Smooth muscle cell (in vitro differentiated cells): ENCODE results near the gene SPTAN1. TPM values are rescaled to one million over a fixed set of nuclear protein-coding genes. Genes with fewer than 3 reads are reported as not detected.

ENCODE experiments used
- DNase-seq: peaks from one replicate; lab custom pipeline; 2025; ENCODE audit not compliant: unreplicated experiment; lab: John Stamatoyannopoulos, UW
- H2AFZ ChIP-seq: fragments of 200-600 bp; sonication (generic); 2 replicates; pipeline ENCODE4 v1.6.0; 2016; ENCODE audit warnings: antibody characterized with exemption, low read depth, mild to moderate bottlenecking
- H3F3A ChIP-seq: fragments of 200-600 bp; sonication (generic); 2 replicates; pipeline ENCODE4 v1.6.0; 2017; ENCODE audit warnings: antibody characterized with exemption, low read depth
- H3K27ac ChIP-seq: fragments of 200-600 bp; sonication (generic); 2 replicates; pipeline ENCODE4 v1.5.1; 2016; ENCODE audit warnings: low read depth, mild to moderate bottlenecking
- H3K27me3 ChIP-seq: fragments of 200-600 bp; sonication (generic); 2 replicates; pipeline ENCODE4 v1.6.1; 2016; ENCODE audit warnings: low read depth, mild to moderate bottlenecking
- H3K36me3 ChIP-seq: fragments of 200-600 bp; sonication (generic); 2 replicates; pipeline ENCODE4 v1.5.1; 2016; ENCODE audit warnings: low read depth
- H3K4me1 ChIP-seq: fragments of 200-600 bp; sonication (generic); 2 replicates; pipeline ENCODE4 v1.5.1; 2016; ENCODE audit warnings: low read depth
- H3K4me2 ChIP-seq: fragments of 200-600 bp; sonication (generic); 2 replicates; pipeline ENCODE4 v1.6.0; 2016; ENCODE audit warnings: mild to moderate bottlenecking
- H3K4me3 ChIP-seq: fragments of 200-600 bp; sonication (generic); 2 replicates; pipeline ENCODE4 v1.5.1; 2016; ENCODE audit warnings: mild to moderate bottlenecking
- H3K79me2 ChIP-seq: fragments of 200-600 bp; sonication (generic); 2 replicates; pipeline ENCODE4 v1.6.0; 2016; ENCODE audit warnings: low read depth, mild to moderate bottlenecking
- H3K9ac ChIP-seq: fragments of 200-600 bp; sonication (generic); 2 replicates; pipeline ENCODE4 v1.6.0; 2016; ENCODE audit warnings: low read depth
- H3K9me3 ChIP-seq: fragments of 200-600 bp; sonication (generic); replicated peaks from 2 replicates; pipeline ENCODE4 v1.5.1; 2016; ENCODE audit warnings: low read depth
- H4K20me1 ChIP-seq: fragments of 200-600 bp; sonication (generic); 2 replicates; pipeline ENCODE4 v1.6.0; 2016; ENCODE audit warnings: low read depth
- CTCF ChIP-seq: fragments of 200-600 bp; sonication (generic); IDR thresholded peaks from 2 replicates; pipeline ENCODE4 v1.5.1; 2017; ENCODE audit warnings: borderline replicate concordance, mild to moderate bottlenecking, antibody characterized with exemption; ENCODE audit not compliant: insufficient read depth, poor library complexity, severe bottlenecking
- WGBS: methylation state at CpG from one replicate; pipeline ENCODE4 v1.1.7; 2016; ENCODE audit warnings: low lambda C conversion rate; 5-methylcytosine and 5-hydroxymethylcytosine counted together
- polyA plus RNA-seq: library from polyadenylated mRNA; unstranded; fragments of >200 nt; fragmentation: Nextera tagmentation; extraction: Ambion mirVana; gene quantifications from 2 replicates; pipeline ENCODE4 v1.2.1, GENCODE V29; 2016
- total RNA-seq: library from RNA; depleted of rRNA; stranded (reverse); fragments of >200 nt; gene quantifications from 2 replicates; pipeline ENCODE4 v1.2.3, GENCODE V29; 2014

SPTAN1 gene
- total and polyA plus RNA-seq, 2 experiments from 2014 or later: 84.9 to 145 TPM

GRCh38 chr9:128548876-128549275, 3.5 kb upstream of the SPTAN1 start:
- TF ChIP-seq CTCF: no peak
- H3K36me3 ChIP-seq: no peaks in the 10 kb centered on the region
- H3K27ac ChIP-seq: no peak overlapping the region
- H3K9me3 ChIP-seq: no peaks in the 10 kb centered on the region
- no peak overlapping the region for H3K4me2 ChIP-seq
- H2AFZ ChIP-seq: no peak overlapping the region
- H3F3A ChIP-seq: peaks cover 16% of the 10 kb centered on the region
- peaks cover 23% of the 10 kb centered on the region for H3K4me1 ChIP-seq
- WGBS: 91% methylated on average over 7 of the region's 7 CpGs
- peaks cover 14% of the 10 kb centered on the region for H3K79me2 ChIP-seq
- no peak for DNase-seq
- H3K4me3 ChIP-seq: no peak overlapping the region
- H3K9ac ChIP-seq: no peak overlapping the region
- H3K27me3 ChIP-seq: no peaks in the 10 kb centered on the region
- peaks cover 11% of the 10 kb centered on the region for H4K20me1 ChIP-seq

- DNase-seq: no peak
- Histone ChIP-seq H3K79me2 (peaks cover 21% of the 10 kb centered on the region), H3F3A (peaks cover 16% of the 10 kb centered on the region), H3K36me3 (no peaks in the 10 kb centered on the region), H3K4me2 (peak overlapping the region; percentile 83), H4K20me1 (peaks cover 24% of the 10 kb centered on the region), H3K27ac (peak overlapping the region; percentile 71), H3K9me3 (no peaks in the 10 kb centered on the region), H2AFZ (no peak overlapping the region), H3K9ac (no peak overlapping the region), H3K27me3 (no peaks in the 10 kb centered on the region), H3K4me1 (peaks cover 34% of the 10 kb centered on the region), H3K4me3 (no peak overlapping the region)
- TF ChIP-seq CTCF: no peak
- 75% methylated on average over 2 of the region's 2 CpGs for WGBS
Measured at GRCh38 chr9:128550226-128550625, 2.2 kb upstream of the SPTAN1 start.

DNA sequence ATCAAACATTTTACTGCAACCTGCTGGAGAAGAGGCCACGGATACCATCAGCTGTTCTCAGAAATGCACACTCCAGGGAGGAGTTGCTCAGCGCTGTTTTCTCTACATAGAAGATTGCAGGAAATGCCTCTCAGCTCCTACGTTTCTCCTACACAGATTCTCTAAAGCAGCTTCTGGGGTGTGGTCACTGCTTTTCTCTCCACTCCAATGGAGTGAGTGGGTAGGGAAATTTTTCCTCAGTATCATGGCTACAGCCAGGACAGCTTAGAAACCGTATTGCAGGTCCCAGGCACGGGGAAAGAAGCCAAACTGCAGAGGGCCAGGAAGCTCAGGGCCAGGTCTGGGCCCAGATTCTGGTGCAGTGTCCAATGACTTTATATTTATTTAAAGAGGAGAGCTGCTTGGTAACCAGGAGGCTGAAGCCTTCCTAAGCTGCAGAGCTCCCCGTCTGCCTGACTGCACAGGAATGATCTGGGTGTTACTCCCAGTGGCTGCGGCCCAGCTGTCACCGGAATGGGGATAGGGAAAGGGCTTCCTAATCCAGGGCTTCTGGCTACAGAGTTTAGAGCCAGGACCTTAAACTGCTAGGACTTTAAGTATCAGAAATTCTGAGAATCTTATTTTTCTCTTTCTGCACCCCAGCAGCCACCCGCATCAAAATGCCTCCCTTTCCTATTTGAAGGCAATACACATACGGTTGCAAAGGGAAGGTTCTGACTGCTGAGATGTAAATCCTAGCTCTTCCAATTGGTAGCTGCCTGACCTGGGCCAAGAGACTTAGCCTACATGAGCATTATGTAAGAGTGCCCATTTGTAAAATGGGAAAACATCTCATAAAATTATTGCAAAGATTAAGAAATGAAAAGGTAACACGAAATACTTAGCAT, 1.4 kb upstream of the SPTAN1 start:
- no peak for DNase-seq
- H3K27me3 ChIP-seq: no peaks in the 10 kb centered on the region
- H3K4me2 ChIP-seq: peak overlapping the region; percentile 83
- H3K27ac ChIP-seq: peak overlapping the region; percentile 71
- peaks cover 29% of the 10 kb centered on the region for H3K79me2 ChIP-seq
- peak overlapping the region; percentile 92 for H3K4me3 ChIP-seq
- no peaks in the 10 kb centered on the region for H3K36me3 ChIP-seq
- H2AFZ ChIP-seq: peak overlapping the region; percentile 9
- peaks cover 32% of the 10 kb centered on the region for H4K20me1 ChIP-seq
- H3K9ac ChIP-seq: peak overlapping the region; percentile 56
- peaks cover 16% of the 10 kb centered on the region for H3F3A ChIP-seq
- 29% methylated on average over 11 of the region's 11 CpGs for WGBS
- no peak for TF ChIP-seq CTCF
- H3K4me1 ChIP-seq: peaks cover 39% of the 10 kb centered on the region
- no peaks in the 10 kb centered on the region for H3K9me3 ChIP-seq
